ENCODE data around the gene EXOC4. TPM values are rescaled to one million over a fixed set of nuclear protein-coding genes. Genes with fewer than 3 reads are reported as not detected.
A peak's percentile ranks its signal among the peaks of the same experiment; 100 is the strongest.

Gene EXOC4
- total RNA-seq, 1 experiment from 2014 or later: 75.8 TPM

DNA sequence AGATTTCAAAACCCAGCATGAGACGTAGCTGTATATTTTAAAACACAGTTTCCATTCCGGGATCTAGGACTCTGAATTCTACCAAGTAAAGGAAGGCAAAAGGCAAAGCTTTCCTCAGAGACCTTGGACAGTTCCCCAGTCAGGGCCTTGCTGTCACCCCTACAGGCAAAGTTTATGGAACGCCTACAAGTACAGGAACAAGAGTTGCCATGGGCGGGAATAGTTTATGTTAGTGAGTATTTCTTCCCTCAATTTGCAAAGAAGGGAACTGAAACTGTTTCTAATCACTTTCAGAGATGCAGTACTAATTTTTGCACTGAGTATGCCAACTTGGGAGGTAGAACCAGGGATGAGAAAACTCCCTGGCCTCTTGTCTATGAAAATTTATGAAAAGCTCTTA, 806.1 kb downstream of the EXOC4 start:
- H4K5ac ChIP-seq (ENCODE audit: insufficient read length, low read depth, low read length): no peak overlapping the region
- H3K79me2 ChIP-seq (ENCODE audit: insufficient read depth, low read length): no peaks in the 10 kb centered on the region
- no peak overlapping the region for H2BK15ac ChIP-seq (ENCODE audit: low read depth, low read length)
- no peak overlapping the region for H3K18ac ChIP-seq (ENCODE audit: insufficient read length, low read depth, low read length)
- H3K4me2 ChIP-seq (ENCODE audit: insufficient read depth, insufficient read length, low read length): no peak overlapping the region
- no peak overlapping the region for H3T11ph ChIP-seq (ENCODE audit: low read length)
- Mint-ChIP-seq H3K4me1 (peaks cover 7 to 8% of the 10 kb centered on the region in 2 experiments), H3K27ac (no peak overlapping the region), H3K27me3 (ENCODE audit: low read depth) (no peaks in the 10 kb centered on the region), H3K4me3 (no peak overlapping the region), H3K9me3 (no peaks in the 10 kb centered on the region), H3K36me3 (ENCODE audit: insufficient read depth in 1 of 3, low read depth in 3 of 3) (no peaks in the 10 kb centered on the region)
- H3K9me3 ChIP-seq (ENCODE audit: control insufficient read depth, low read depth, low read length): no peaks in the 10 kb centered on the region
- H4K20me1 ChIP-seq (ENCODE audit: control insufficient read depth, insufficient read depth, insufficient read length): no peaks in the 10 kb centered on the region
- H3K4me1 ChIP-seq (ENCODE audit: insufficient read depth, low read length): no peaks in the 10 kb centered on the region
- DNase-seq: peak; percentile 31
- H4K91ac ChIP-seq (ENCODE audit: insufficient read length, low read depth, low read length): no peak overlapping the region
- no peak overlapping the region for H2BK20ac ChIP-seq (ENCODE audit: low read depth, low read length, poor library complexity, severe bottlenecking)
- H3K27me3 ChIP-seq (ENCODE audit: insufficient read depth, low read length): no peaks in the 10 kb centered on the region
- no peak overlapping the region for H3K14ac ChIP-seq (ENCODE audit: insufficient read depth, low read length)
- no peak overlapping the region for H4K8ac ChIP-seq (replicated peaks; ENCODE audit: insufficient read length, low read depth, low read length)
- no peak overlapping the region for H2BK120ac ChIP-seq (ENCODE audit: low read depth, low read length, poor library complexity, severe bottlenecking)
- no peaks in the 10 kb centered on the region for H3K23me2 ChIP-seq (ENCODE audit: insufficient read length, low read depth, low read length, poor library complexity, severe bottlenecking)
- TF ChIP-seq, protein P1, sequence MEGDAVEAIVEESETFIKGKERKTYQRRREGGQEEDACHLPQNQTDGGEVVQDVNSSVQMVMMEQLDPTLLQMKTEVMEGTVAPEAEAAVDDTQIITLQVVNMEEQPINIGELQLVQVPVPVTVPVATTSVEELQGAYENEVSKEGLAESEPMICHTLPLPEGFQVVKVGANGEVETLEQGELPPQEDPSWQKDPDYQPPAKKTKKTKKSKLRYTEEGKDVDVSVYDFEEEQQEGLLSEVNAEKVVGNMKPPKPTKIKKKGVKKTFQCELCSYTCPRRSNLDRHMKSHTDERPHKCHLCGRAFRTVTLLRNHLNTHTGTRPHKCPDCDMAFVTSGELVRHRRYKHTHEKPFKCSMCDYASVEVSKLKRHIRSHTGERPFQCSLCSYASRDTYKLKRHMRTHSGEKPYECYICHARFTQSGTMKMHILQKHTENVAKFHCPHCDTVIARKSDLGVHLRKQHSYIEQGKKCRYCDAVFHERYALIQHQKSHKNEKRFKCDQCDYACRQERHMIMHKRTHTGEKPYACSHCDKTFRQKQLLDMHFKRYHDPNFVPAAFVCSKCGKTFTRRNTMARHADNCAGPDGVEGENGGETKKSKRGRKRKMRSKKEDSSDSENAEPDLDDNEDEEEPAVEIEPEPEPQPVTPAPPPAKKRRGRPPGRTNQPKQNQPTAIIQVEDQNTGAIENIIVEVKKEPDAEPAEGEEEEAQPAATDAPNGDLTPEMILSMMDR (conservative IDR thresholded peaks at IDR 0.05): no peak
- no peak overlapping the region for H2BK5ac ChIP-seq (ENCODE audit: insufficient read length, low read length)
- no peak overlapping the region for H3K27ac ChIP-seq (ENCODE audit: insufficient read length, low read depth, low read length)
- no CpG with 5 or more reads among the region's 4 CpGs for WGBS (ENCODE audit: extremely low coverage, insufficient read length, low lambda C conversion rate)
- H3K23ac ChIP-seq (ENCODE audit: insufficient read length, low read depth, low read length): no peak overlapping the region
- no peak overlapping the region for H2BK12ac ChIP-seq (ENCODE audit: insufficient read length, low read depth, low read length)
- no peak overlapping the region for H3K9ac ChIP-seq (ENCODE audit: extremely low read depth, insufficient read length, low read length)
- no peak overlapping the region for H2AK5ac ChIP-seq (ENCODE audit: insufficient read length, low read length)
- no peak overlapping the region for H2AFZ ChIP-seq (ENCODE audit: low read length)
- H3K56ac ChIP-seq (ENCODE audit: insufficient read length, low read depth, low read length): no peak overlapping the region
- no peak overlapping the region for H3K4ac ChIP-seq (ENCODE audit: low read depth, low read length)
- no peaks in the 10 kb centered on the region for H3K79me1 ChIP-seq (ENCODE audit: insufficient read depth, low read depth, low read length, poor library complexity, severe bottlenecking)
